GM12878 (cell line): Measurements from ENCODE around the gene C11orf98. TPM values are rescaled to one million over a fixed set of nuclear protein-coding genes. Genes with fewer than 3 reads are reported as not detected.

Source experiments
- CREB1 ChIP-seq: IDR thresholded peaks from 2 replicates; pipeline ENCODE4 v1.6.1; 2012; ENCODE audit warnings: low read depth, mild to moderate bottlenecking, inconsistent platforms
- EED ChIP-seq: sonication (generic); IDR thresholded peaks from 2 replicates; pipeline ENCODE4 v1.6.1; 2016; ENCODE audit warnings: antibody characterized with exemption, low read depth
- IRF5 ChIP-seq: fragments of 450-650 bp; IDR thresholded peaks from 2 replicates; pipeline ENCODE4 v1.6.1; 2017; ENCODE audit warnings: borderline replicate concordance
- LARP7 ChIP-seq: fragments of 450-650 bp; IDR thresholded peaks from 2 replicates; pipeline ENCODE4 v1.6.1; 2017; ENCODE audit warnings: mild to moderate bottlenecking
- PAX8 ChIP-seq: fragments of 450-650 bp; IDR thresholded peaks from 2 replicates; pipeline ENCODE4 v1.6.1; 2017; ENCODE audit warnings: mild to moderate bottlenecking, moderate library complexity
- SMARCA5 ChIP-seq: fragments of 450-650 bp; IDR thresholded peaks from 2 replicates; pipeline ENCODE4 v1.6.1; 2017; ENCODE audit warnings: mild to moderate bottlenecking
- ZBTB40 ChIP-seq: fragments of 450-650 bp; IDR thresholded peaks from 2 replicates; pipeline ENCODE4 v1.6.1; 2016; ENCODE audit warnings: mild to moderate bottlenecking, moderate library complexity, borderline replicate concordance
- polyA plus RNA-seq, 11 experiments: library from polyadenylated mRNA; depleted of rRNA in 4 of 11; unstranded in 6 of 11; stranded (reverse) in 5 of 11; fragments of >200 nt; fragmentation: Nextera tagmentation in 4 of 11; fragmentation: Illumina TruSeq in 1 of 11; extraction: Ambion mirVana in 4 of 11; extraction: Trizol in 1 of 11; gene quantifications; 1 replicate in 1 of 11; 2 replicates in 10 of 11; pipeline versions ENCODE4 v1.2.1 to v1.2.3, GENCODE V29; 2011 to 2016; ENCODE audit warnings: inconsistent platforms in 2 of 11, missing spikeins in 2 of 11, low read depth in 1 of 11
- total RNA-seq, 4 experiments: library from RNA; depleted of rRNA in 3 of 4; stranded (reverse); fragments of >200 nt in 3 of 4; fragmentation: Illumina TruSeq in 1 of 4; extraction: Trizol in 1 of 4; gene quantifications; 2 replicates each; pipeline versions ENCODE4 v1.2.1 to v1.2.3, GENCODE V29; 2013 to 2021

The C11orf98 gene
- total and polyA plus RNA-seq, 10 of the 15 experiments (the other 5 are each of a cell fraction or from before 2014, with no cell fraction given), result 62.5 to 270 (median 162) TPM

GRCh38 chr11:62705880-62706849 lies 41.2 kb upstream of the C11orf98 start (continued):
- 0 out of 2 replicates have a peak, but pooled peaks have one; percentile 38 for TF ChIP-seq CREB1
- TF ChIP-seq ZBTB40, result peak; percentile 72; the same call in 1 of the 2 replicates
- 0 out of 2 replicates have a peak, but pooled peaks have one; percentile 4 for TF ChIP-seq EED
- TF ChIP-seq SMARCA5, result 0 out of 2 replicates have a peak, but pooled peaks have one; percentile 67
- peak; percentile 64 for TF ChIP-seq LARP7
- no peak for TF ChIP-seq IRF5
- TF ChIP-seq PAX8, result no peak
